ENCODE measurements around the gene SHANK3.

SHANK3 gene

GRCh38 chr22:50713571-50714056 lies 41.0 kb downstream of the SHANK3 start:
- no peak for DNase-seq (ENCODE audit: low spot score)

GRCh38 chr22:50714150-50714549 lies 41.5 kb downstream of the SHANK3 start:
- no peak for DNase-seq (ENCODE audit: low spot score)

- DNase-seq (ENCODE audit: low spot score), result no peak
These were observed 42.1 kb downstream of the SHANK3 start for GRCh38 chr22:50714631-50715179.

GRCh38 chr22:50715250-50715649 lies 42.6 kb downstream of the SHANK3 start:
- no peak for DNase-seq (ENCODE audit: low spot score)

- no peak for DNase-seq (ENCODE audit: low spot score)
These were observed 43.2 kb downstream of the SHANK3 start for GRCh38 chr22:50715776-50716175.

- no peak for DNase-seq (ENCODE audit: low spot score)
These were observed 43.8 kb downstream of the SHANK3 start for GRCh38 chr22:50716290-50717024.

GRCh38 chr22:50717709-50718351 lies 45.2 kb downstream of the SHANK3 start:
- DNase-seq (ENCODE audit: low spot score), result no peak

GRCh38 chr22:50718352-50718709 lies 45.7 kb downstream of the SHANK3 start:
- no peak for DNase-seq (ENCODE audit: low spot score)

- DNase-seq (ENCODE audit: low spot score), result no peak
These were observed 47.2 kb downstream of the SHANK3 start for GRCh38 chr22:50719814-50720300.

- DNase-seq (ENCODE audit: low spot score), result no peak
These were observed 48.0 kb downstream of the SHANK3 start for GRCh38 chr22:50720301-50721256.

GRCh38 chr22:50721257-50721844 lies 48.7 kb downstream of the SHANK3 start:
- no peak for DNase-seq (ENCODE audit: low spot score)

- DNase-seq (ENCODE audit: low spot score), result no peak
These were observed 49.6 kb downstream of the SHANK3 start for GRCh38 chr22:50722048-50722701.

Measured in CD4-positive, alpha-beta T cell treated with Interleukin-6 at 100 ng/mL for 8 hours (primary cell).